PFSK-1 (cell line): ENCODE results near the gene ZCCHC14.

Source experiments
- FOXP2 ChIP-seq: optimal IDR thresholded peaks from 2 replicates; pipeline ENCODE3; 2011; ENCODE audit warnings: borderline replicate concordance, control low read depth, inconsistent platforms; ENCODE audit not compliant: insufficient read depth; ENCODE audit errors: extremely low read length, extremely low read depth
- POLR2AphosphoS5 ChIP-seq: IDR thresholded peaks from 2 replicates; pipeline ENCODE4 v1.6.1; 2012; ENCODE audit warnings: low read depth, mild to moderate bottlenecking, control low read depth, low read length, moderate library complexity
- REST ChIP-seq, 2 experiments: IDR thresholded peaks; 2 replicates each; pipeline versions ENCODE4 v1.6.1 to v1.8.0; 2011 to 2012; ENCODE audit warnings: low read depth in 2 of 2, low read length in 2 of 2, control low read depth in 1 of 2, inconsistent platforms in 1 of 2, mild to moderate bottlenecking in 1 of 2, moderate library complexity in 1 of 2; ENCODE audit not compliant: insufficient read depth in 1 of 2
- SIN3A ChIP-seq: IDR thresholded peaks from 2 replicates; pipeline ENCODE4 v1.6.1; 2012; ENCODE audit warnings: mild to moderate bottlenecking, low read length, moderate library complexity, borderline replicate concordance; ENCODE audit not compliant: insufficient read depth
- TAF1 ChIP-seq: IDR thresholded peaks from 2 replicates; pipeline ENCODE4 v1.6.1; 2012; ENCODE audit warnings: low read length, control low read depth, borderline replicate concordance; ENCODE audit not compliant: insufficient read depth

The ZCCHC14 gene

GRCh38 chr16:87414251-87414680 is 78.6 kb downstream of the ZCCHC14 start:
- TF ChIP-seq POLR2AphosphoS5 (no peak), SIN3A (no peak), REST (IDR thresholded peaks at IDR 0.05; ENCODE audit: insufficient read depth in 1 of 2, low read depth in 2 of 2, low read length in 2 of 2) (no peak), TAF1 (no peak), FOXP2 (no peak)

DNA sequence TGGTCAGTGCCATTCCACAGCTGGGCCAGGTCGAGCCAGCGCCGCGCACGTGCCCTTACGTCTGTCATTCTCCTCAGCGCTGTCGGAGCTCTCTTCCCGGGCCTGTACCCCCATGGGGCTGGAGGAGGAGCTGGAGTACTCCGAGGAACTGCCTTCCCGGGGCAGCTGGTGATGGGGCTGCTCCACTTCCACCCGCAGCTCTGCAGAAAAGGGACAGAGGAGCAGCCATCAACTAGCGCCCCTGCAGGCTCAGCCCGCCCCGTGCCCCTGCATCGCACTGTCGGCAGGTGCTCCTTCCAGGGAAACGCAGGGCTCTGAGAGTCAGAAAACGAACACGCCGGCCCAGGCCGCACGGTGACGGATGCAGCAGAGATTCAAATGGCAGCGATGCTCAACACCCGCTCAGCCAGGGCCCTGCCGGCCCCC is 79.8 kb downstream of the ZCCHC14 start:
- no peak for TF ChIP-seq REST (IDR thresholded peaks at IDR 0.05; ENCODE audit: insufficient read depth in 1 of 2, low read depth in 2 of 2, low read length in 2 of 2)

DNA sequence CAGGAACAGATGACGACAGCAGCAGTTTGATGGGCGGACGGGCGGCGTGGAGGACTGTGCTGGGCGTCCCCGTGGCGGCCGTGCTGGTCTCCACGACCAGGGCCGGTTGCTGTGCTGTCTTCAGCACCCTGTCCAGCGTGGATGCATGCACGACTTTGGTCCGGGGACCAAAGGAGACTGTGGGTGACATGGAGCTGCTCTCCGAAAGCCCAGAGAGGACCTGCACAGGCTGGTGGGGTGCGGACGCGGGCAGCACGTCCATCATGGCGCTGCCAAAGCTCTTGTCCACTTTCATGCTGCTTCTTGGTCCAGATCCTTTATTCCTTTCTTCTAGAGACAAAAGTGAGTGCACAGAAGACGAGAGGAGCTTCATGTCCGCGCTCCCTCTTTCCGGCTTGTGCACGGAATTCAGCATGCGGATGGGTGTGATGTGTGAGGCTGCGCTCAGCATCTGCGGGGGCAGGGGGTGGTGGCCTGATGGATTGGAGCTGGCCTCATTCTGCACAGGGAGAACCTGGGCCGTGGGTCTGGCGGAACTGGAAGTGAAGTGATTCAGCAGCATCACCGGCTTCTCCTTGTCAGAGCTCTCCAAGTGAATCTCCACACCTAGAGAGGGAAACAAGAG is 80.3 kb downstream of the ZCCHC14 start:
- TF ChIP-seq SIN3A, result no peak
- no peak for TF ChIP-seq FOXP2
- no peak for TF ChIP-seq TAF1
- no peak for TF ChIP-seq REST (IDR thresholded peaks at IDR 0.05; ENCODE audit: insufficient read depth in 1 of 2, low read depth in 2 of 2, low read length in 2 of 2)
- no peak for TF ChIP-seq POLR2AphosphoS5

DNA sequence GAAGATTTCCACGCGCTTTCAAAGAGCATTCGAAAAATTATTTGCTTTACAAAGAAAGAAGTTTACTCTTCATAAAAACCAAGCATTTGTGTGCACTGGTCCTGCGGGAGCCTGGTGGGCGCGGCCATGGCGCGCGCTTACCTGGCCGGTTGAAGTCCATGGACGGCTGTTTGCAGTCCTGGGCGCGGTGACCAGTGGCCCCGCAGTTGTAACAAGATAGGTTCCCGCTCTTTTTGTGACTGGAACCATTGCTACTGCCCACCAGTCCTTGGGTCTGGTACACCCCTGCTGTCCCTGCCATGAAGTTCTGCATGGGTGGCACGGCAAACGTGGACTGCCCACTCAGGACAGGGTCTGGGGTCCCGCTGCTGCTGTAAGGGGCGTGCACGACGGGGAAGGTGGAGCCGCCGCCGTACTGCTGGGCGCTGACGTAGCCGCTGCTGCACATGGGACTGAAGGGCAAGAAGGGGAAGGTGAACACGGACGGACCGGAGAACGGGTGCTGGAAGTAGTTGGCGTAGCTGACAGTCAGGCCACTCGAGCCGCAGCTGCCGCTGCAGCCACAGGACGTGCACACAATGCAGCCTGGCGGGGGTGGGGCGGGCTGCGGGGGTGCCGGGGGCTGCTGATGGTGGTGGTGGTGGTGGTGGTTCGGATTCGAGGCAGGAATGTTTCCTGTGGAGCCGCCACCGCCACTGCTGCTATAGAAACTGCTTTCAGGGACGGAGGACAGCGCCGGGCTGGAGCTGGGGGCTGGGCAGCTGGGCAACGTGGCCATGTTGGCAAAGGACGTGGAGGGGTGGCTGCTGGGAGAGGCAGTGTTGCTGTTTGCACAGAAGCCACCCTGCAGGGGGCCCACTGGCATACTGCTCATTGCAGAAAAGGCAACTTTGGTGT is 81.2 kb downstream of the ZCCHC14 start:
- no peak for TF ChIP-seq POLR2AphosphoS5

- no peak for TF ChIP-seq FOXP2
- no peak for TF ChIP-seq POLR2AphosphoS5
- no peak for TF ChIP-seq SIN3A
- no peak for TF ChIP-seq REST (IDR thresholded peaks at IDR 0.05; ENCODE audit: insufficient read depth in 1 of 2, low read depth in 2 of 2, low read length in 2 of 2)
- no peak for TF ChIP-seq TAF1
Measured at GRCh38 chr16:87410968-87411367, 81.9 kb downstream of the ZCCHC14 start.
